ENCODE data around the gene EARS2.

- TF ChIP-seq CTCF (IDR thresholded peaks at IDR 0.05; ENCODE audit: low read length) = no peak
- TF ChIP-seq EZH2 (IDR thresholded peaks at IDR 0.05; ENCODE audit: borderline replicate concordance, low read length) = no peak
These were observed 21.2 kb downstream of the EARS2 start for GRCh38 chr16:23535901-23536300.

All from OCI-LY1 (cell line).